GM12878 (cell line): ENCODE results near the gene WDR26. TPM values are rescaled to one million over a fixed set of nuclear protein-coding genes. Genes with fewer than 3 reads are reported as not detected.

Experiments
- ATAC-seq: fragments of 200-7000 bp; cut with Tn5 transposase; 3 replicates; pipeline ENCODE4 v1.9.1; 2020; ENCODE audit warnings: mild to moderate bottlenecking, moderate library complexity
- BruUV-seq: library from RNA; stranded (reverse); fragments of 400-500 nt; replicated peaks from 2 replicates; lab custom pipeline; 2021; lab: Mats Ljungman, UMichigan
- CTCF ChIA-PET: fragments of 300-600 bp; sonication (Branson Sonifier 250); formaldehyde crosslinking; extraction: SDS; loops from one replicate; lab custom pipeline; 2021; ENCODE audit warnings: inconsistent platforms; lab: Yijun Ruan, JAX
- POLR2A ChIA-PET: fragments of 350-600 bp; formaldehyde crosslinking; extraction: SDS; loops from one replicate; lab custom pipeline; 2021; ENCODE audit warnings: inconsistent platforms; lab: Charles Lee
- RAD21 ChIA-PET: fragments of 300-600 bp; sonication (Branson Sonifier 250); formaldehyde crosslinking; loops from one replicate; lab custom pipeline; 2023; ENCODE audit warnings: antibody characterized with exemption; ENCODE audit not compliant: unreplicated experiment; lab: Charles Lee
- SMC1A ChIA-PET: fragments of 300-600 bp; sonication (Branson Sonifier 250); formaldehyde crosslinking; loops from one replicate; lab custom pipeline; 2023; ENCODE audit not compliant: unreplicated experiment, uncharacterized antibody; lab: Charles Lee
- DNase-seq: peaks from one replicate; pipeline ENCODE4 v3.0.0-alpha.2; 2011; ENCODE audit warnings: low read depth, low spot score
- FAIRE-seq: peaks from 3 replicates; lab custom pipeline; 2011; peaks lifted over from hg19 to GRCh38; lab: Jason Lieb, UNC
- H2AFZ ChIP-seq: 2 replicates; pipeline ENCODE4 v1.6.0; 2011; ENCODE audit warnings: low read depth, low read length, control low read depth; ENCODE audit not compliant: control insufficient read depth
- H3K27ac ChIP-seq: 2 replicates; pipeline ENCODE4 v1.5.1; 2011; ENCODE audit warnings: control low read depth; ENCODE audit not compliant: control insufficient read depth, insufficient read depth
- H3K27me3 ChIP-seq, 2 experiments: replicated peaks in 1 of 2; 2 replicates each; pipeline versions ENCODE4 v1.6.0 to v1.6.1; 2011; ENCODE audit warnings: low read length in 1 of 2; ENCODE audit not compliant: control insufficient read depth in 2 of 2, insufficient read depth in 2 of 2
- H3K36me3 ChIP-seq, 2 experiments: 2 replicates each; pipeline ENCODE4 v1.5.1; 2011; ENCODE audit warnings: low read length in 1 of 2; ENCODE audit not compliant: control insufficient read depth in 2 of 2, insufficient read depth in 2 of 2
- H3K4me1 ChIP-seq: 2 replicates; pipeline ENCODE4 v1.6.1; 2011; ENCODE audit warnings: mild to moderate bottlenecking, low read length, moderate library complexity, mixed read lengths; ENCODE audit not compliant: control insufficient read depth, insufficient read depth
- H3K4me2 ChIP-seq: 2 replicates; pipeline ENCODE4 v1.6.0; 2011; ENCODE audit warnings: control low read depth; ENCODE audit not compliant: control insufficient read depth, insufficient read depth
- H3K4me3 ChIP-seq: fragments of 200-600 bp; sonication (generic); 2 replicates; pipeline ENCODE4 v1.5.1; 2016
- H3K79me2 ChIP-seq: 2 replicates; pipeline ENCODE4 v1.6.0; 2011; ENCODE audit warnings: low read length; ENCODE audit not compliant: control insufficient read depth, insufficient read depth
- H3K9ac ChIP-seq: 2 replicates; pipeline ENCODE4 v1.8.0; 2011; ENCODE audit warnings: low read length, control low read depth, mixed read lengths; ENCODE audit not compliant: control insufficient read depth, insufficient read depth
- H3K9me3 ChIP-seq: replicated peaks from 3 replicates; pipeline ENCODE4 v1.5.1; 2011; ENCODE audit warnings: mild to moderate bottlenecking, low read length; ENCODE audit not compliant: control insufficient read depth, insufficient read depth
- H4K20me1 ChIP-seq: 2 replicates; pipeline ENCODE4 v1.6.0; 2011; ENCODE audit not compliant: control insufficient read depth, insufficient read depth
- CBX3 ChIP-seq: fragments of 200-600 bp; sonication (generic); IDR thresholded peaks from 2 replicates; pipeline ENCODE4 v1.6.1; 2016; ENCODE audit warnings: low read depth, borderline replicate concordance
- CBX5 ChIP-seq: sonication (generic); IDR thresholded peaks from 2 replicates; pipeline ENCODE4 v1.6.1; 2016; ENCODE audit warnings: low read depth, moderate library complexity, mild to moderate bottlenecking, inconsistent platforms
- EP300 ChIP-seq, 2 experiments: fragments of 150-350 bp in 1 of 2; IDR thresholded peaks; 2 replicates each; pipeline ENCODE4 v1.6.1; 2011 to 2012; ENCODE audit warnings: low read depth in 2 of 2, low read length in 2 of 2, borderline replicate concordance in 1 of 2, improper control_type of control experiment in 1 of 2, inconsistent platforms in 1 of 2; ENCODE audit not compliant: control insufficient read depth in 1 of 2
- MLLT1 ChIP-seq: fragments of 450-650 bp; IDR thresholded peaks from 2 replicates; pipeline ENCODE4 v1.6.1; 2016; ENCODE audit warnings: mild to moderate bottlenecking
- WGBS: methylation state at CpG from one replicate; pipeline ENCODE4 v1.1.6; 2016; ENCODE audit warnings: low lambda C conversion rate; ENCODE audit not compliant: insufficient replicate concordance, insufficient coverage; ENCODE audit errors: missing lambda C conversion rate; 5-methylcytosine and 5-hydroxymethylcytosine counted together
- in situ Hi-C: fragments of 300-500 bp; cut with MboI; formaldehyde crosslinking; loops from 9 replicates; pipeline ENCODE4 v1.14.3; 2018; ENCODE audit warnings: mixed read lengths
- intact Hi-C: fragments of 100-400 bp; cut with micrococcal nuclease; formaldehyde crosslinking; loops from one replicate; pipeline ENCODE4 v1.14.2; 2022; ENCODE audit not compliant: unreplicated experiment
- polyA plus RNA-seq, 11 experiments: library from polyadenylated mRNA; depleted of rRNA in 4 of 11; unstranded in 6 of 11; stranded (reverse) in 5 of 11; fragments of >200 nt; fragmentation: Nextera tagmentation in 4 of 11; fragmentation: Illumina TruSeq in 1 of 11; extraction: Ambion mirVana in 4 of 11; extraction: Trizol in 1 of 11; gene quantifications; 1 replicate in 1 of 11; 2 replicates in 10 of 11; pipeline versions ENCODE4 v1.2.1 to v1.2.3, GENCODE V29; 2011 to 2016; ENCODE audit warnings: inconsistent platforms in 2 of 11, missing spikeins in 2 of 11, low read depth in 1 of 11
- total RNA-seq, 4 experiments: library from RNA; depleted of rRNA in 3 of 4; stranded (reverse); fragments of >200 nt in 3 of 4; fragmentation: Illumina TruSeq in 1 of 4; extraction: Trizol in 1 of 4; gene quantifications; 2 replicates each; pipeline versions ENCODE4 v1.2.1 to v1.2.3, GENCODE V29; 2013 to 2021

WDR26 gene
- total and polyA plus RNA-seq, 10 of the 15 experiments (the other 5 are each of a cell fraction or from before 2014, with no cell fraction given) = 6.6 to 47.0 (median 24.4) TPM

- H3K9ac ChIP-seq = no peak overlapping the region
- ChIA-PET POLR2A (interaction anchor here (0.5 kb wide), 1 partner anchor 1826 kb away, joined by 6 read pairs; no protein-coding TSS in a partner anchor), CTCF (interaction anchor here (1.0 to 1.4 kb wide), 2 partner anchors 114 to 170 kb away, joined by 3 to 4 read pairs; no protein-coding TSS in a partner anchor), RAD21 (interaction anchor here (1.5 kb wide), 1 partner anchor 25 kb away, joined by 3 read pairs; no protein-coding TSS in a partner anchor), SMC1A (interaction anchor here (0.5 to 1.6 kb wide), 4 partner anchors 9 to 36 kb away, joined by 3 read pairs; no protein-coding TSS in a partner anchor)
- intact Hi-C loops (no loop called here), in situ Hi-C loops (loop anchor here (25.0 kb wide), 2 partner anchors 531 to 1206 kb away; partner anchors contain the start of gene TLR5)
- H2AFZ ChIP-seq = no peak overlapping the region
- no peaks in the 10 kb centered on the region for H3K79me2 ChIP-seq
- no peaks in the 10 kb centered on the region for H3K4me1 ChIP-seq
- no peak overlapping the region for H3K4me3 ChIP-seq
- no peaks in the 10 kb centered on the region for H4K20me1 ChIP-seq
- WGBS = 12% methylated on average over 3 of the region's 3 CpGs
- H3K36me3 ChIP-seq = no peaks in the 10 kb centered on the region
- FAIRE-seq (no peak), ATAC-seq (no peak), DNase-seq (no peak)
- H3K27ac ChIP-seq = no peak overlapping the region
- TF ChIP-seq MLLT1 = 0 out of 2 replicates have a peak, but pooled peaks have one; percentile 20
- 0 out of 2 replicates have a peak, but pooled peaks have one; percentile 83 for TF ChIP-seq CBX3
- TF ChIP-seq CBX5 = peak; percentile 98
- TF ChIP-seq EP300 (IDR thresholded peaks at IDR 0.05; ENCODE audit: borderline replicate concordance in 1 of 2, control insufficient read depth in 1 of 2, low read depth in 2 of 2, low read length in 2 of 2) = no peak
- no TSS peak for BruUV-seq
- H3K4me2 ChIP-seq = no peak overlapping the region
- peaks cover 7% of the 10 kb centered on the region; the same call in 1 of the 3 replicates for H3K9me3 ChIP-seq
- H3K27me3 ChIP-seq = no peaks in the 10 kb centered on the region
Observed at GRCh38 chr1:224343679-224344078, 90.9 kb downstream of the WDR26 start.
